Fibroblast of peridontal ligament (primary cell): ENCODE results near the gene GUCY1A1.

Source experiments
- DNase-seq: peaks from one replicate; pipeline ENCODE4 v3.0.0-alpha.2; 2010; ENCODE audit errors: extremely low read depth

Gene GUCY1A1

GRCh38 chr4:155693015-155693663, 26.5 kb downstream of the GUCY1A1 start:
- no peak for DNase-seq

- no peak for DNase-seq
These were observed 27.6 kb downstream of the GUCY1A1 start for GRCh38 chr4:155694100-155694785.

GRCh38 chr4:155696226-155696625, 29.6 kb downstream of the GUCY1A1 start:
- no peak for DNase-seq

- DNase-seq: no peak
These were observed 30.1 kb downstream of the GUCY1A1 start for GRCh38 chr4:155696726-155697125.

- no peak for DNase-seq
These were observed 35.2 kb downstream of the GUCY1A1 start for GRCh38 chr4:155701827-155702226.

GRCh38 chr4:155703486-155704247, 37.0 kb downstream of the GUCY1A1 start:
- DNase-seq: no peak

GRCh38 chr4:155704841-155705404, 38.3 kb downstream of the GUCY1A1 start:
- DNase-seq: no peak

GRCh38 chr4:155705664-155706063, 39.0 kb downstream of the GUCY1A1 start:
- peak; percentile 18 for DNase-seq

- no peak for DNase-seq
These were observed 39.5 kb downstream of the GUCY1A1 start for GRCh38 chr4:155706147-155706546.

GRCh38 chr4:155707251-155707650, 40.6 kb downstream of the GUCY1A1 start:
- no peak for DNase-seq

GRCh38 chr4:155708782-155709181, 42.1 kb downstream of the GUCY1A1 start:
- no peak for DNase-seq

- DNase-seq: no peak
These were observed 43.3 kb downstream of the GUCY1A1 start for GRCh38 chr4:155709918-155710317.

GRCh38 chr4:155711556-155711955, 44.9 kb downstream of the GUCY1A1 start:
- no peak for DNase-seq

- no peak for DNase-seq
These were observed 46.2 kb downstream of the GUCY1A1 start for GRCh38 chr4:155712846-155713245.

- DNase-seq: no peak
These were observed 47.3 kb downstream of the GUCY1A1 start for GRCh38 chr4:155713911-155714310.

GRCh38 chr4:155722336-155722735, 55.7 kb downstream of the GUCY1A1 start:
- no peak for DNase-seq

GRCh38 chr4:155722816-155723499, 56.3 kb downstream of the GUCY1A1 start:
- DNase-seq: peak; percentile 92

- DNase-seq: peak; percentile 21
These were observed 58.1 kb downstream of the GUCY1A1 start for GRCh38 chr4:155724731-155725130.

GRCh38 chr4:155734065-155734464, 67.4 kb downstream of the GUCY1A1 start:
- peak; percentile 25 for DNase-seq

GRCh38 chr4:155734951-155735350, 68.3 kb downstream of the GUCY1A1 start:
- DNase-seq: no peak

- peak; percentile 67 for DNase-seq
These were observed 68.8 kb downstream of the GUCY1A1 start for GRCh38 chr4:155735496-155735895.

- DNase-seq: peak; percentile 90
These were observed 71.9 kb downstream of the GUCY1A1 start for GRCh38 chr4:155738548-155738947.
